H9 (cell line): ENCODE results near the gene CDRT15L2. TPM values are rescaled to one million over a fixed set of nuclear protein-coding genes. Genes with fewer than 3 reads are reported as not detected.

Experiments
- total RNA-seq: library from RNA; stranded (reverse); gene quantifications from 2 replicates; pipeline ENCODE4 v1.2.1, GENCODE V29; 2021

CDRT15L2 gene
- total RNA-seq, 1 experiment from 2014 or later: not detected

Other genes starting within 250 kb of the CDRT15L2 start
- gene LGALS9B, start 112.2 kb upstream of the CDRT15L2 start, total RNA-seq: not detected in 2 replicates